ENCODE data around the gene TDRKH. TPM values are rescaled to one million over a fixed set of nuclear protein-coding genes. Genes with fewer than 3 reads are reported as not detected.

The TDRKH gene
- total and polyA plus RNA-seq, 2 of the 13 experiments (the other 11 are each of a cell fraction or from before 2014, with no cell fraction given), result 3.9 to 5.4 TPM

GRCh38 chr1:151834239-151834638 lies 43.9 kb upstream of the TDRKH start (continued):
- TF ChIP-seq ZNF263 (CRISPR knock-in tag; IDR thresholded peaks at IDR 0.05) (0 out of 2 replicates have a peak, but pooled peaks have one; percentile 20), HMGA1 (CRISPR knock-in tag; conservative IDR thresholded peaks at IDR 0.05) (no peak), HBP1 (CRISPR knock-in tag; IDR thresholded peaks at IDR 0.05; ENCODE audit: low read depth) (no peak), ZNF205 (CRISPR knock-in tag; IDR thresholded peaks at IDR 0.05) (0 out of 2 replicates have a peak, but pooled peaks have one; percentile 29), ZBTB4 (CRISPR knock-in tag; IDR thresholded peaks at IDR 0.05; ENCODE audit: borderline replicate concordance) (no peak), ZNF546 (CRISPR knock-in tag; conservative IDR thresholded peaks at IDR 0.05) (no peak), ZNF530 (CRISPR knock-in tag; IDR thresholded peaks at IDR 0.05; ENCODE audit: low read depth) (no peak), HMGXB3 (CRISPR knock-in tag; IDR thresholded peaks at IDR 0.05; ENCODE audit: borderline replicate concordance) (no peak), ELK4 (CRISPR knock-in tag; IDR thresholded peaks at IDR 0.05; ENCODE audit: borderline replicate concordance) (no peak), RORA (CRISPR knock-in tag; IDR thresholded peaks at IDR 0.05) (no peak), IRF1 (CRISPR knock-in tag; IDR thresholded peaks at IDR 0.05; ENCODE audit: low read depth) (no peak), ZNF441 (CRISPR knock-in tag; IDR thresholded peaks at IDR 0.05; ENCODE audit: borderline replicate concordance) (no peak), GZF1 (CRISPR knock-in tag; IDR thresholded peaks at IDR 0.05) (no peak), GABPB1 (CRISPR knock-in tag; IDR thresholded peaks at IDR 0.05) (no peak), ARID2 (CRISPR knock-in tag; IDR thresholded peaks at IDR 0.05; ENCODE audit: borderline replicate concordance) (no peak), ZBTB42 (CRISPR knock-in tag; IDR thresholded peaks at IDR 0.05) (no peak), PCBP1 (IDR thresholded peaks at IDR 0.05; ENCODE audit: borderline replicate concordance, low read depth, low read length) (no peak)
